Measurements from ENCODE around the gene C1orf105.
A peak's percentile ranks its signal among the peaks of the same experiment; 100 is the strongest.
"Not testable (repeated sequence)": the region's sequence is repeated elsewhere in the genome, so short reads cannot be mapped to it uniquely, and the experiment has no call there.

The C1orf105 gene

DNA sequence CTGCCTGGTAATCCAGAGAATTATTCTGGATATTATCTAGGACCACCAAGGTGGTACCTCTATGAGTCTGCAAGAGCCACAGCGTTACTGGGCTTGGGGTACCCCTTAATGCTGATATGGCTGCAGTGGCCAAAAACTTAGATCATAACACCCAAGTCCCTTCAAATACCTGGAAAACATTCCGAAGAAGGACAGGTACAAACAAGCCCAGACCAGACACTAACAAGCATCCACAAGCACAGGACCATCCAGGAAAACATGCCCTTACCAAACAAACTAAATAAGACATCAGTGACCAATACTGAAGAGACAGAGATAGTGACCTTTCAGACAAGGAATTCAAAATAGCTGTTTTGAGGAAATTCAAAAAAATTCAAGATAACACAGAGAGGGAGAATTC lies 2.9 kb downstream of the C1orf105 start:
- WGBS (ENCODE audit: insufficient coverage, insufficient read length) = no CpG with 5 or more reads among the region's 2 CpGs
- Histone ChIP-seq H3K36me3 (ENCODE audit: control insufficient read depth, insufficient read depth, low read length) (no peaks in the 10 kb centered on the region), H3K27me3 (ENCODE audit: control insufficient read depth, insufficient read depth, low read length) (no peaks in the 10 kb centered on the region), H3K4me3 (ENCODE audit: low read length) (no peak overlapping the region), H3K27ac (ENCODE audit: low read length) (no peak overlapping the region), H3K4me1 (ENCODE audit: control insufficient read depth, insufficient read depth, low read length) (peaks cover 4% of the 10 kb centered on the region), H3K9me3 (ENCODE audit: control insufficient read depth, insufficient read depth, low read length) (no peaks in the 10 kb centered on the region)
- DNase-seq (ENCODE audit: low read depth, low spot score) = no peak

DNA sequence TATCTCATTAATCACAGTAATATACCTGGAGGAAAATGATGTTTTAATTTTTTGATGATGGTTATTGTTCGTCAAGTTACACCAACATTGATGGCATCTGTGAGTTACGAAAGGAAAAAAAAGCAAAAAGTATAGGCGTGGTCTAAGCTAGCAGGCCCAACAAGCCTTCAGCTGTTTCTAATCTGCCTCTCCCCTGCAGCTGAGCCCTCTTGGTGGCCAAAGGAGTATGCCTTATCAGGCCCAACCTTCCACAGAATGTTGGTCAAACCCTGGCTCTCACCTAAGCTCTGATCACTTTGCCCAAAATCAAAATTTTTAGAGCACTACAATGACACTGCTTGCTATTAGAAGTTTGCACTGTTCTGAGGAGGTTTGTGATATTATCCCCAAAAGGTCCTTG lies 4.9 kb downstream of the C1orf105 start:
- Histone ChIP-seq H3K36me3 (ENCODE audit: control insufficient read depth, insufficient read depth, low read length) (no peaks in the 10 kb centered on the region), H3K4me1 (ENCODE audit: control insufficient read depth, insufficient read depth, low read length) (peaks cover 4% of the 10 kb centered on the region), H3K9me3 (ENCODE audit: control insufficient read depth, insufficient read depth, low read length) (no peaks in the 10 kb centered on the region), H3K4me3 (ENCODE audit: low read length) (no peak overlapping the region), H3K27me3 (ENCODE audit: control insufficient read depth, insufficient read depth, low read length) (no peaks in the 10 kb centered on the region), H3K27ac (ENCODE audit: low read length) (no peak overlapping the region)
- WGBS (ENCODE audit: insufficient coverage, insufficient read length) = 100% methylated on average over 2 of the region's 3 CpGs
- DNase-seq (ENCODE audit: low read depth, low spot score) = no peak

DNA sequence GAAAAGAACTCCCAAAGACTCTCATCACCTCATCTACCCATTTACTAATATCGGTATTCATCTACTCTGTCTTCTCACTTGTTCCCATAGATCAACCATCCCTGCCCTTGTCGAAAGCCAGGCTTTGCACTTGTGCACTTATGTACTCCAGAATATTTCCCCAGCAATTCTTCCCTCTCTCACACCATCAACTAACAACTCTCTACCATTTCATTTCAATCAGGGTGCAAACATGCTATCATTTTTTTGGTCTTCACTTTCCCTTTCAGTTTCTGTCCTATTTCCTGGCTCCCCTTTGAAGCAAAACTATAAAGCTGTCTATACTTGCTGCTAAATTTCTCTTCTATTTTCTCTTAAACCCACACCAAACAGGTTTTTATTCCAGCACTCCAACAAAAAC lies 6.7 kb downstream of the C1orf105 start:
- Histone ChIP-seq H3K9me3 (ENCODE audit: control insufficient read depth, insufficient read depth, low read length) (no peaks in the 10 kb centered on the region), H3K27ac (ENCODE audit: low read length) (no peak overlapping the region), H3K27me3 (ENCODE audit: control insufficient read depth, insufficient read depth, low read length) (no peaks in the 10 kb centered on the region), H3K36me3 (ENCODE audit: control insufficient read depth, insufficient read depth, low read length) (no peaks in the 10 kb centered on the region), H3K4me3 (ENCODE audit: low read length) (no peak overlapping the region), H3K4me1 (ENCODE audit: control insufficient read depth, insufficient read depth, low read length) (peaks cover 4% of the 10 kb centered on the region; the same call in 1 of the 2 replicates)
- 100% methylated on average over 1 of the region's 2 CpGs for WGBS (ENCODE audit: insufficient coverage, insufficient read length)
- no peak for DNase-seq (ENCODE audit: low read depth, low spot score)

DNA sequence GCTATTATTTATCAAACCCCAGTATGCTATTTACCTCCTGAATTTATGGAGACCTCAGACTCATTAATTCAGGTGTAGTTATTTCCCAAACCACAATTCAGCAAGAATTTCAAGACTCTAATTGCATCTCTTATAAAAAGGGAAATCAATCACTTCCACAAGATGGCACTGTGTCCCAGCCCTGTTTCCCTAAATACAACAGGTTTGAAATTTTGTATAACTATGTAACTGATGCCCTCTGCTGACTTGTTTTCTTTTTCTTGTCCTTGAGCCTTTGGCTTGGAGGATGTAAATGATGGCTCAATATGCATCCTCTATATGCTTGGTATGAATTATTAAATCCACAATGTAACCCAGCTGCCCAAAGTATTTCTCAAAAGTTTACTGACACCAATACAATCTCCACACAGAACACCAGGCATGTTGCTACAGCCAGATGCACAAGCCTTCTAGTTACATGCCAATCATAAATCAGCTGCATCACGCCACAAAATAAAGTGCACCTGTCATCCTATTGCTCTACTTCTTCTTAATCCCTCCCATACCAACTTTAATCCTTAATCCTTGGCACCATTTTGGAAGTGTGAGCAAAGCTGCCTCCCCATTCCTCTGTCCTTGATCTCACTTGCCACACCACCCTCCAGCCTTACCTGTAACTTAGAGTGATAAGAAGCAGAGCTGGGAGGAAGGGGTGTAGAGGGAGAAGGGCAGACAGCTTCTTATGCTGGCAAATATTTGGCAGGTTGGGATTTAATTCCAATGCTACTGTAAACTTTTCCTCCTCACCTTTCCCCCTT lies 9.0 kb downstream of the C1orf105 start:
- H3K9me3 ChIP-seq (ENCODE audit: control insufficient read depth, insufficient read depth, low read length) = no peaks in the 10 kb centered on the region
- WGBS (ENCODE audit: insufficient coverage, insufficient read length) = no CpG with 5 or more reads among the region's 1 CpG
- H3K4me1 ChIP-seq (ENCODE audit: control insufficient read depth, insufficient read depth, low read length) = peaks cover 4% of the 10 kb centered on the region; the same call in 1 of the 2 replicates
- no peak for DNase-seq (ENCODE audit: low read depth, low spot score)
- no peaks in the 10 kb centered on the region for H3K36me3 ChIP-seq (ENCODE audit: control insufficient read depth, insufficient read depth, low read length)
- H3K27me3 ChIP-seq (ENCODE audit: control insufficient read depth, insufficient read depth, low read length) = no peaks in the 10 kb centered on the region
- H3K27ac ChIP-seq (ENCODE audit: low read length) = no peak overlapping the region
- H3K4me3 ChIP-seq (ENCODE audit: low read length) = no peak overlapping the region

DNA sequence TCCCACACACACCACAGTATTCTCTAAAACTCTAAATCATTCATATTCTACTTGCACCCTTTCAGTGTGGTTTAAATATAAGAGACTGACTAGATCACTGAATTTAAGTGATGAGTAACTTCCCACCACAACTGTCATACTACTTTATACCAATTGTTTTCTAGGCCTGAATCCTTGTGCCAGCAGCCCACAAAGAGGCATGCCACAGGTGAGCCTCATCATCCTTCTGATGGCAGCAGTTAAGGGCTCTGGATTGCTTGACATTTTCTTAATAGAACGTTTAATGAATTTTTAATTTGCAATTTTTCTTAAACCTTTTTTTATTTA lies 9.6 kb downstream of the C1orf105 start:
- Histone ChIP-seq H3K27ac (ENCODE audit: low read length) (no peak overlapping the region), H3K27me3 (ENCODE audit: control insufficient read depth, insufficient read depth, low read length) (no peaks in the 10 kb centered on the region), H3K4me1 (ENCODE audit: control insufficient read depth, insufficient read depth, low read length) (peaks cover 4% of the 10 kb centered on the region; the same call in 1 of the 2 replicates), H3K9me3 (ENCODE audit: control insufficient read depth, insufficient read depth, low read length) (no peaks in the 10 kb centered on the region), H3K36me3 (ENCODE audit: control insufficient read depth, insufficient read depth, low read length) (no peaks in the 10 kb centered on the region), H3K4me3 (ENCODE audit: low read length) (no peak overlapping the region)
- no CpG with 5 or more reads among the region's 1 CpG for WGBS (ENCODE audit: insufficient coverage, insufficient read length)
- DNase-seq (ENCODE audit: low read depth, low spot score) = no peak

DNA sequence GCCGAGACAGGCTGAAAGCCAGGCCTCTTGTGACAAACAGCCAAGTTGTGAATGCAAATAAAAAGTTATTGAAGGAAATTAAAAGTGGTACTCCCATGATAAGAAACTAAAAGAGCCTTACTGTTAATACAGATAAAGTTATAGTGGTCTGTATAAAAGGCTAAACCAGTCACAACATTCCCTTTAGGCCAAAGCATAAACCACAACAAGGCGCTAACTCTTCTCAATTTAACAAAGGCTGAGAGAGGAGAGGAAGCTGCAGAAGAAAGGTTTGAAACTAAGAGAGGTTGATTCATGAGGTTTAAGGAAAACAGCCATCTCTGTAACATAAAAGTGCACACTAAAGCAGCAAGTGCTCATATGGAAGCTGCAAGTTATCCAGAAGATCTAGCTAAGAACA lies 10.7 kb downstream of the C1orf105 start:
- Histone ChIP-seq H3K9me3 (ENCODE audit: control insufficient read depth, insufficient read depth, low read length) (no peaks in the 10 kb centered on the region), H3K4me3 (ENCODE audit: low read length) (no peak overlapping the region), H3K36me3 (ENCODE audit: control insufficient read depth, insufficient read depth, low read length) (no peaks in the 10 kb centered on the region), H3K27me3 (ENCODE audit: control insufficient read depth, insufficient read depth, low read length) (no peaks in the 10 kb centered on the region), H3K27ac (ENCODE audit: low read length) (no peak overlapping the region), H3K4me1 (ENCODE audit: control insufficient read depth, insufficient read depth, low read length) (peaks cover 4% of the 10 kb centered on the region; the same call in 1 of the 2 replicates)
- no peak for DNase-seq (ENCODE audit: low read depth, low spot score)
- no CpG with 5 or more reads among the region's 2 CpGs for WGBS (ENCODE audit: insufficient coverage, insufficient read length)

DNA sequence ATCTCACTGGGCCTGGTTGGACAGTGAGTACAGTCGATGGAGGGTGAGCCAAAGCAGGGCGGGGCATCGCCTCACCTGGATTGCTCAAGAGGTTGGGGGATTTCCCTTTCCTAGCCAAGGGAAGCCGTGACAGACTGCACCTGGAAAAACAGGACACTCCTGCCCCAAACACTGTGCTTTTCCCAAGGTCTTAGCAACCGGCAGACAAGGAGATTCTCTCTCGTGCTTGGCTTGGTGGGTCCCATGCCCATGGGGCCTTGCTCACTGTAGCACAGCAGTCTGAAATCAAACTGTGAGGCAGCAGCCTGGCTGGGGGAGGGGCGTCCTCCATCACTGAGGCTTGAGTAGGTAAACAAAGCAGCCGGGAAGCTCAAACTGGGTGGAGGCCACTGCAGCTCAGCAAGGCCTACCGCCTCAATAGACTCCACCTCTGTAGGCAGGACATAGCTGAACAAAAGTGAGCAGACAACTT lies 11.3 kb downstream of the C1orf105 start:
- no peak for DNase-seq (ENCODE audit: low read depth, low spot score)
- Histone ChIP-seq H3K36me3 (ENCODE audit: control insufficient read depth, insufficient read depth, low read length) (no peaks in the 10 kb centered on the region), H3K9me3 (ENCODE audit: control insufficient read depth, insufficient read depth, low read length) (no peaks in the 10 kb centered on the region), H3K27ac (ENCODE audit: low read length) (no peak overlapping the region), H3K4me3 (ENCODE audit: low read length) (no peak overlapping the region), H3K27me3 (ENCODE audit: control insufficient read depth, insufficient read depth, low read length) (no peaks in the 10 kb centered on the region), H3K4me1 (ENCODE audit: control insufficient read depth, insufficient read depth, low read length) (peaks cover 4% of the 10 kb centered on the region; the same call in 1 of the 2 replicates)
- no CpG with 5 or more reads among the region's 9 CpGs for WGBS (ENCODE audit: insufficient coverage, insufficient read length)

DNA sequence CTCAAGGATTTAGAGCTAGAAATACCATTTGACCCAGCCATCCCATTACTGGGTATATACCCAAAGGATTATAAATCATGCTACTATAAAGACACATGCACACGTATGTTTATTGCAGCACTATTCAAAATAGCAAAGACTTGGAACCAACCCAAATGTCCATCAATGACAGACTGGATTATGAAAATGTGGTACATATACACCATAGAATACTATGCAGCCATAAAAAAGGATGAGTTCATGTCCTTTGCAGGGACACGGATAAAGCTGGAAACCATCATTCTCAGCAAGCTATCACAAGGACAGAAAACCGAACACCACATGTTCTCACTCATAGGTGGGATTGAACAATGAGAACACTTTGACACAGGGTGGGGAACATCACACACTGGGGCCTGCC lies 16.7 kb downstream of the C1orf105 start:
- H3K4me1 ChIP-seq (ENCODE audit: control insufficient read depth, insufficient read depth, low read length); DNase-seq (ENCODE audit: low read depth, low spot score); H3K27ac ChIP-seq (ENCODE audit: low read length); H3K36me3 ChIP-seq (ENCODE audit: control insufficient read depth, insufficient read depth, low read length); H3K9me3 ChIP-seq (ENCODE audit: control insufficient read depth, insufficient read depth, low read length); H3K4me3 ChIP-seq (ENCODE audit: low read length); H3K27me3 ChIP-seq (ENCODE audit: control insufficient read depth, insufficient read depth, low read length): not testable (repeated sequence)
- WGBS (ENCODE audit: insufficient coverage, insufficient read length) = no CpG with 5 or more reads among the region's 3 CpGs

DNA sequence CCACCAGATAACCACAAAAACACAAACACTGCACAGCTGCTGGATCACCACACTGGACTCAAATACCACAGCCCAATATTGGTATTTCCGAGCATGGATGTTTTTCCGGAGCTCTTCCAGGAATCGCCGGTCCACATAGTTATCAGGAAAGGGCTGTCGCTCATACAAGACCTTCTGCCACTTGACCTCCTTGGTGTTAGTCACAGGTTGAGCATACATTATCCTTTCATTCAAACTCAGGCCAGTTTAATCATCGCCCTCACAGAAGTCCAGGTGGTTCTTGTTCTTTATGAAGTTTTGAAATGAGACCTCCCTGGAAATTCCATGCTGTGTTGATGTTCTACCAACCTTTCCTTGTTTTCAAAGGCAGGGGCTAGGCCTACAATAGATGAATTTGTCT lies 21.9 kb downstream of the C1orf105 start:
- WGBS (ENCODE audit: insufficient coverage, insufficient read length) = no CpG with 5 or more reads among the region's 6 CpGs
- no peaks in the 10 kb centered on the region for H3K27me3 ChIP-seq (ENCODE audit: control insufficient read depth, insufficient read depth, low read length)
- no peak overlapping the region for H3K4me3 ChIP-seq (ENCODE audit: low read length)
- no peak overlapping the region for H3K27ac ChIP-seq (ENCODE audit: low read length)
- no peaks in the 10 kb centered on the region for H3K9me3 ChIP-seq (ENCODE audit: control insufficient read depth, insufficient read depth, low read length)
- DNase-seq (ENCODE audit: low read depth, low spot score) = no peak
- no peaks in the 10 kb centered on the region; the same call in 1 of the 2 replicates for H3K36me3 ChIP-seq (ENCODE audit: control insufficient read depth, insufficient read depth, low read length)
- no peaks in the 10 kb centered on the region for H3K4me1 ChIP-seq (ENCODE audit: control insufficient read depth, insufficient read depth, low read length)

DNA sequence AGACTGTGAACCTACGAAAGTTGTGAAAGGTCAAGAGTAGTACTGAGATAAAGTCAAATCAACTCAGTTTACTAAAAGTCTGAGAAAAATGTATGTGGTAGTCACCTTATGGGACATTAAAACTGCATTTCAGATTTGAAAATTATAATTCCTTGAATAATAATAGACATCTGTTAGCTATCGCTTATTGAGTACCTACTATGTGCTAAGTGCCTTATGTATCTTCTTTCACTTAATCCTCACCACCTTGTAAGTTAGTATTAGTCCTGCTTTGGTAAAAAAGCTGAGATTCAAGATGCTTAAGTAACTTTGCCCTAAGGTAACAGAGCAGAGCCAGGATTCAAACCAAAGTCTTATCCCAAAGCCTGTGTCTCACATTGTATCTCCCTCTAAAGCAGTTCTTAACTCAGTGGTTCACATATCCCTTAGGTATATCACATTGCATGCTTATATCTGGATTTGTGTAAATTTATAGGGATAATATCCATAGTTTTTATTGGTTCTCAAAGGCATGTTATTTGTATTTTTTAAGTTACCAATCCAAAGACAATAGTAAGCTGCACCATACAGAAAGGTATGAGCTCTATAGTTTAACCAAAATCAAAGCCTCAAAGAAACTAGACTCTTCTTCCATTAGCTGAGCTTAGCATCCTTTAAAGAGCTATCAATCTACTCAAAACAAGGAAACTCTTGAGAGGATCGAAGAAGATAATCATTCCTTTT lies 22.5 kb downstream of the C1orf105 start:
- DNase-seq (ENCODE audit: low read depth, low spot score) = no peak
- WGBS (ENCODE audit: insufficient coverage, insufficient read length) = no CpG with 5 or more reads among the region's 3 CpGs
- no peak overlapping the region for H3K27ac ChIP-seq (ENCODE audit: low read length)

More for the DNA sequence above, 22.5 kb downstream of the C1orf105 start:
- Histone ChIP-seq H3K9me3 (ENCODE audit: control insufficient read depth, insufficient read depth, low read length) (no peaks in the 10 kb centered on the region), H3K27me3 (ENCODE audit: control insufficient read depth, insufficient read depth, low read length) (no peaks in the 10 kb centered on the region), H3K36me3 (ENCODE audit: control insufficient read depth, insufficient read depth, low read length) (no peaks in the 10 kb centered on the region; the same call in 1 of the 2 replicates), H3K4me3 (ENCODE audit: low read length) (peak overlapping the region; percentile 77; the same call in 1 of the 2 replicates), H3K4me1 (ENCODE audit: control insufficient read depth, insufficient read depth, low read length) (no peaks in the 10 kb centered on the region)
